ENCODE results near the gene PAPLN.
"Not testable (repeated sequence)": the region's sequence is repeated elsewhere in the genome, so short reads cannot be mapped to it uniquely, and the experiment has no call there.

Gene PAPLN

GRCh38 chr14:73237219-73237785 is at the start of gene PAPLN:
TSS of gene PAPLN (plus strand) at chr14:73237506. CDS start at chr14:73239779, 2,273 bp downstream.
- no peak for DNase-seq

- no peak for DNase-seq
Observed at GRCh38 chr14:73188501-73188911, 48.8 kb upstream of the PAPLN start.

- DNase-seq, result no peak
Observed at GRCh38 chr14:73189651-73190050, 47.7 kb upstream of the PAPLN start.

- no peak for DNase-seq
Observed at GRCh38 chr14:73191441-73191840, 45.9 kb upstream of the PAPLN start.

- DNase-seq, result not testable (repeated sequence)
Observed at GRCh38 chr14:73194306-73194705, 43.0 kb upstream of the PAPLN start.

GRCh38 chr14:73198253-73198652 is 39.1 kb upstream of the PAPLN start:
- no peak for DNase-seq

- no peak for DNase-seq
Observed at GRCh38 chr14:73203527-73203926, 33.8 kb upstream of the PAPLN start.

GRCh38 chr14:73207615-73208014 is 29.7 kb upstream of the PAPLN start:
- no peak for DNase-seq

- DNase-seq, result no peak
Observed at GRCh38 chr14:73208390-73208789, 28.9 kb upstream of the PAPLN start.

GRCh38 chr14:73208846-73209245 is 28.5 kb upstream of the PAPLN start:
- DNase-seq, result no peak

- DNase-seq, result no peak
Observed at GRCh38 chr14:73209953-73210352, 27.4 kb upstream of the PAPLN start.

- no peak for DNase-seq
Observed at GRCh38 chr14:73211251-73212040, 25.9 kb upstream of the PAPLN start.

GRCh38 chr14:73216030-73216429 is 21.3 kb upstream of the PAPLN start:
- no peak for DNase-seq

GRCh38 chr14:73217411-73217810 is 19.9 kb upstream of the PAPLN start:
- no peak for DNase-seq

GRCh38 chr14:73220061-73220460 is 17.2 kb upstream of the PAPLN start:
- no peak for DNase-seq

- DNase-seq, result no peak
Observed at GRCh38 chr14:73220634-73221033, 16.7 kb upstream of the PAPLN start.

GRCh38 chr14:73221945-73222344 is 15.4 kb upstream of the PAPLN start:
- no peak for DNase-seq

GRCh38 chr14:73223049-73223448 is 14.3 kb upstream of the PAPLN start:
- DNase-seq, result no peak

- no peak for DNase-seq
Observed at GRCh38 chr14:73225496-73225895, 11.8 kb upstream of the PAPLN start.

- no peak for DNase-seq
Observed at GRCh38 chr14:73227812-73228781, 9.2 kb upstream of the PAPLN start.

GRCh38 chr14:73230051-73230450 is 7.3 kb upstream of the PAPLN start:
- DNase-seq, result no peak

- DNase-seq, result no peak
Observed at GRCh38 chr14:73231981-73232851, 5.1 kb upstream of the PAPLN start.
